ENCODE measurements around the gene CAV1. TPM values are rescaled to one million over a fixed set of nuclear protein-coding genes. Genes with fewer than 3 reads are reported as not detected.

CAV1 gene
- total RNA-seq, 1 experiment from 2014 or later: 154 TPM

GRCh38 chr7:116529250-116529649 lies 4.4 kb downstream of the CAV1 start:
- Histone ChIP-seq H3K27me3 (replicated peaks) (no peaks in the 10 kb centered on the region), H3K4me3 (no peak overlapping the region), H3K4me1 (replicated peaks) (peaks cover 38% of the 10 kb centered on the region), H3K9me3 (replicated peaks) (no peaks in the 10 kb centered on the region), H3K27ac (no peak overlapping the region), H3K36me3 (peaks cover 60% of the 10 kb centered on the region)
- DNase-seq (ENCODE audit: low read depth in 1 of 2, low spot score in 2 of 2): no peak

GRCh38 chr7:116530107-116530820 lies 5.4 kb downstream of the CAV1 start:
- peaks cover 67% of the 10 kb centered on the region for H3K36me3 ChIP-seq
- H3K27ac ChIP-seq: no peak overlapping the region

GRCh38 chr7:116532102-116532688 lies 7.4 kb downstream of the CAV1 start:
- peaks cover 50% of the 10 kb centered on the region for H3K4me1 ChIP-seq (replicated peaks)
- no peak overlapping the region for H3K4me3 ChIP-seq
- no peaks in the 10 kb centered on the region for H3K27me3 ChIP-seq (replicated peaks)
- DNase-seq (ENCODE audit: low read depth in 1 of 2, low spot score in 2 of 2): no peak
- peaks cover 72% of the 10 kb centered on the region for H3K36me3 ChIP-seq
- H3K27ac ChIP-seq: no peak overlapping the region
- no peaks in the 10 kb centered on the region for H3K9me3 ChIP-seq (replicated peaks)

More at GRCh38 chr7:116530107-116530820, 5.4 kb downstream of the CAV1 start:
- H3K27me3 ChIP-seq (replicated peaks): no peaks in the 10 kb centered on the region
- H3K9me3 ChIP-seq (replicated peaks): no peaks in the 10 kb centered on the region
- H3K4me1 ChIP-seq (replicated peaks): peaks cover 46% of the 10 kb centered on the region
- DNase-seq (ENCODE audit: low read depth in 1 of 2, low spot score in 2 of 2): no peak
- H3K4me3 ChIP-seq: no peak overlapping the region

- peak overlapping the region; percentile 27; the same call in 1 of the 2 replicates for H3K27ac ChIP-seq
- no peaks in the 10 kb centered on the region for H3K9me3 ChIP-seq (replicated peaks)
- H3K4me3 ChIP-seq: no peak overlapping the region
- peaks cover 29% of the 10 kb centered on the region for H3K4me1 ChIP-seq (replicated peaks)
- DNase-seq (ENCODE audit: low read depth in 1 of 2, low spot score in 2 of 2): no peak
- peaks cover 71% of the 10 kb centered on the region for H3K36me3 ChIP-seq
- H3K27me3 ChIP-seq (replicated peaks): no peaks in the 10 kb centered on the region
Measured at GRCh38 chr7:116534790-116535189, 10.0 kb downstream of the CAV1 start.

GRCh38 chr7:116535416-116535815 lies 10.6 kb downstream of the CAV1 start:
- DNase-seq (ENCODE audit: low read depth in 1 of 2, low spot score in 2 of 2): no peak
- no peak overlapping the region for H3K4me3 ChIP-seq
- 0 out of 2 replicates have a peak overlapping the region, but pooled peaks have one; percentile 27 for H3K27ac ChIP-seq
- H3K9me3 ChIP-seq (replicated peaks): no peaks in the 10 kb centered on the region
- H3K27me3 ChIP-seq (replicated peaks): no peaks in the 10 kb centered on the region
- peaks cover 72% of the 10 kb centered on the region for H3K36me3 ChIP-seq
- H3K4me1 ChIP-seq (replicated peaks): peaks cover 33% of the 10 kb centered on the region

GRCh38 chr7:116538138-116538537 lies 13.3 kb downstream of the CAV1 start:
- DNase-seq (ENCODE audit: low read depth in 1 of 2, low spot score in 2 of 2): no peak
- Histone ChIP-seq H3K4me1 (replicated peaks) (peaks cover 54% of the 10 kb centered on the region), H3K27ac (no peak overlapping the region), H3K4me3 (no peak overlapping the region), H3K9me3 (replicated peaks) (no peaks in the 10 kb centered on the region), H3K27me3 (replicated peaks) (no peaks in the 10 kb centered on the region), H3K36me3 (peaks cover 61% of the 10 kb centered on the region)

GRCh38 chr7:116539879-116540278 lies 15.0 kb downstream of the CAV1 start:
- no peaks in the 10 kb centered on the region for H3K9me3 ChIP-seq (replicated peaks)
- H3K4me3 ChIP-seq: no peak overlapping the region
- no peaks in the 10 kb centered on the region for H3K27me3 ChIP-seq (replicated peaks)
- H3K4me1 ChIP-seq (replicated peaks): peaks cover 67% of the 10 kb centered on the region
- H3K27ac ChIP-seq: no peak overlapping the region
- peaks cover 60% of the 10 kb centered on the region for H3K36me3 ChIP-seq
- DNase-seq (ENCODE audit: low read depth in 1 of 2, low spot score in 2 of 2): no peak

GRCh38 chr7:116540743-116541142 lies 15.9 kb downstream of the CAV1 start:
- peaks cover 54% of the 10 kb centered on the region for H3K36me3 ChIP-seq
- peaks cover 67% of the 10 kb centered on the region for H3K4me1 ChIP-seq (replicated peaks)
- no peak overlapping the region for H3K4me3 ChIP-seq
- no peaks in the 10 kb centered on the region for H3K27me3 ChIP-seq (replicated peaks)
- no peak overlapping the region for H3K27ac ChIP-seq
- DNase-seq (ENCODE audit: low read depth in 1 of 2, low spot score in 2 of 2): no peak
- H3K9me3 ChIP-seq (replicated peaks): no peaks in the 10 kb centered on the region

GRCh38 chr7:116541951-116542350 lies 17.1 kb downstream of the CAV1 start:
- peaks cover 49% of the 10 kb centered on the region for H3K36me3 ChIP-seq
- H3K27ac ChIP-seq: peak overlapping the region; percentile 53
- no peaks in the 10 kb centered on the region for H3K27me3 ChIP-seq (replicated peaks)
- no peak overlapping the region for H3K4me3 ChIP-seq
- peaks cover 67% of the 10 kb centered on the region for H3K4me1 ChIP-seq (replicated peaks)
- no peak for DNase-seq (ENCODE audit: low read depth in 1 of 2, low spot score in 2 of 2)
- H3K9me3 ChIP-seq (replicated peaks): no peaks in the 10 kb centered on the region

- no peak for DNase-seq (ENCODE audit: low read depth in 1 of 2, low spot score in 2 of 2)
Measured at GRCh38 chr7:116542618-116543017, 17.8 kb downstream of the CAV1 start.

GRCh38 chr7:116543664-116544063 lies 18.8 kb downstream of the CAV1 start:
- peak in 1 of 2 experiments; percentile 64 for DNase-seq (ENCODE audit: low read depth in 1 of 2, low spot score in 2 of 2)
- Histone ChIP-seq H3K27ac (peak overlapping the region; percentile 53), H3K9me3 (replicated peaks) (no peaks in the 10 kb centered on the region), H3K4me1 (replicated peaks) (peaks cover 70% of the 10 kb centered on the region), H3K36me3 (peaks cover 47% of the 10 kb centered on the region), H3K4me3 (no peak overlapping the region), H3K27me3 (replicated peaks) (no peaks in the 10 kb centered on the region)

More at GRCh38 chr7:116542618-116543017, 17.8 kb downstream of the CAV1 start:
- Histone ChIP-seq H3K27me3 (replicated peaks) (no peaks in the 10 kb centered on the region), H3K4me3 (no peak overlapping the region), H3K27ac (peak overlapping the region; percentile 53), H3K36me3 (peaks cover 49% of the 10 kb centered on the region), H3K9me3 (replicated peaks) (no peaks in the 10 kb centered on the region), H3K4me1 (replicated peaks) (peaks cover 70% of the 10 kb centered on the region)

- no peak for DNase-seq (ENCODE audit: low read depth in 1 of 2, low spot score in 2 of 2)
- Histone ChIP-seq H3K4me1 (replicated peaks) (peaks cover 70% of the 10 kb centered on the region), H3K9me3 (replicated peaks) (no peaks in the 10 kb centered on the region), H3K27ac (peak overlapping the region; percentile 53), H3K4me3 (no peak overlapping the region), H3K27me3 (replicated peaks) (no peaks in the 10 kb centered on the region), H3K36me3 (peaks cover 45% of the 10 kb centered on the region)
Measured at GRCh38 chr7:116544487-116544886, 19.7 kb downstream of the CAV1 start.

- Histone ChIP-seq H3K27me3 (replicated peaks) (no peaks in the 10 kb centered on the region), H3K4me3 (no peak overlapping the region), H3K9me3 (replicated peaks) (no peaks in the 10 kb centered on the region), H3K36me3 (peaks cover 41% of the 10 kb centered on the region), H3K27ac (peak overlapping the region; percentile 29), H3K4me1 (replicated peaks) (peaks cover 64% of the 10 kb centered on the region)
- DNase-seq (ENCODE audit: low read depth in 1 of 2, low spot score in 2 of 2): no peak
Measured at GRCh38 chr7:116545411-116545993, 20.7 kb downstream of the CAV1 start.

- Histone ChIP-seq H3K27me3 (replicated peaks) (no peaks in the 10 kb centered on the region), H3K9me3 (replicated peaks) (no peaks in the 10 kb centered on the region), H3K4me3 (no peak overlapping the region), H3K4me1 (replicated peaks) (peaks cover 58% of the 10 kb centered on the region), H3K27ac (peak overlapping the region; percentile 29), H3K36me3 (peaks cover 36% of the 10 kb centered on the region)
- DNase-seq (ENCODE audit: low read depth in 1 of 2, low spot score in 2 of 2): no peak
Measured at GRCh38 chr7:116546054-116546453, 21.2 kb downstream of the CAV1 start.
